Testis (tissue), 2 donors: ENCODE data around the gene PJA1.

Experiments
- CTCF ChIP-seq, 3 experiments: fragments of 450-650 bp in 2 of 3; fragments of 200-600 bp in 1 of 3; sonication (generic) in 1 of 3; IDR thresholded peaks; one replicate each; pipeline ENCODE4 v1.5.1; 2016 to 2019; ENCODE audit warnings: antibody characterized with exemption in 3 of 3, mild to moderate bottlenecking in 2 of 3, moderate library complexity in 1 of 3
- POLR2A ChIP-seq: fragments of 450-650 bp; IDR thresholded peaks from one replicate; pipeline ENCODE4 v1.6.1; 2017; ENCODE audit warnings: antibody characterized with exemption, mild to moderate bottlenecking, moderate library complexity

- TF ChIP-seq CTCF (IDR thresholded peaks at IDR 0.05) (no peak), POLR2A (no peak)
These were observed 26.7 kb downstream of the PJA1 start for GRCh38 chrX:69138512-69138911.
